MCF 10A (cell line): ENCODE results near the gene ZNF567. TPM values are rescaled to one million over a fixed set of nuclear protein-coding genes. Genes with fewer than 3 reads are reported as not detected.

ENCODE experiments used
- BruUV-seq: library from RNA; stranded (reverse); fragments of 400-500 nt; replicated peaks from 2 replicates; lab custom pipeline; 2021; lab: Mats Ljungman, UMichigan
- CTCF ChIA-PET: fragments of 300-600 bp; sonication (Branson Sonifier 250); formaldehyde crosslinking; extraction: SDS; loops from one replicate; lab custom pipeline; 2021; ENCODE audit warnings: antibody characterized with exemption, inconsistent platforms; lab: Yijun Ruan, JAX
- POLR2A ChIA-PET: fragments of 300-600, 350-650 bp; sonication (Branson Sonifier 250); formaldehyde crosslinking; extraction: SDS; loops from one replicate; lab custom pipeline; 2020; ENCODE audit warnings: antibody characterized with exemption, inconsistent platforms; lab: Yijun Ruan, JAX
- DNase-seq: peaks from one replicate; pipeline ENCODE4 v3.0.0-alpha.2; 2018; ENCODE audit not compliant: unreplicated experiment
- H3K27ac Mint-ChIP-seq: one replicate; pipeline ENCODE4 v1.8.0; 2022; ENCODE audit warnings: mild to moderate bottlenecking, low read depth, mixed read lengths; ENCODE audit not compliant: unreplicated experiment
- H3K27me3 Mint-ChIP-seq: one replicate; pipeline ENCODE4 v1.8.0; 2022; ENCODE audit warnings: mixed read lengths; ENCODE audit not compliant: insufficient read depth, unreplicated experiment
- H3K36me3 Mint-ChIP-seq: one replicate; pipeline ENCODE4 v1.8.0; 2022; ENCODE audit warnings: mild to moderate bottlenecking, moderate library complexity, mixed read lengths; ENCODE audit not compliant: insufficient read depth, unreplicated experiment
- H3K4me1 Mint-ChIP-seq: one replicate; pipeline ENCODE4 v1.8.0; 2022; ENCODE audit warnings: mixed read lengths; ENCODE audit not compliant: insufficient read depth, unreplicated experiment
- H3K4me3 Mint-ChIP-seq: one replicate; pipeline ENCODE4 v1.8.0; 2022; ENCODE audit warnings: mild to moderate bottlenecking, moderate library complexity, mixed read lengths; ENCODE audit not compliant: unreplicated experiment
- H3K9me3 Mint-ChIP-seq: one replicate; pipeline ENCODE4 v1.8.0; 2022; ENCODE audit warnings: mixed read lengths; ENCODE audit not compliant: unreplicated experiment
- intact Hi-C: fragments of 100-400 bp; cut with micrococcal nuclease; formaldehyde crosslinking; loops from 2 replicates; pipeline ENCODE4 v1.14.1; 2022
- total RNA-seq: library from RNA; stranded (reverse); gene quantifications from 2 replicates; pipeline ENCODE4 v1.2.3, GENCODE V29; 2022
- TF ChIP-seq, protein P1 (sequence below): fragments of 200-600 bp; IDR thresholded peaks from one replicate; pipeline ENCODE4 v1.8.0; 2022; ENCODE audit warnings: antibody characterized with exemption, mild to moderate bottlenecking; ENCODE audit not compliant: unreplicated experiment

The ZNF567 gene
- total RNA-seq, 1 experiment from 2014 or later: 6.6 TPM

DNA sequence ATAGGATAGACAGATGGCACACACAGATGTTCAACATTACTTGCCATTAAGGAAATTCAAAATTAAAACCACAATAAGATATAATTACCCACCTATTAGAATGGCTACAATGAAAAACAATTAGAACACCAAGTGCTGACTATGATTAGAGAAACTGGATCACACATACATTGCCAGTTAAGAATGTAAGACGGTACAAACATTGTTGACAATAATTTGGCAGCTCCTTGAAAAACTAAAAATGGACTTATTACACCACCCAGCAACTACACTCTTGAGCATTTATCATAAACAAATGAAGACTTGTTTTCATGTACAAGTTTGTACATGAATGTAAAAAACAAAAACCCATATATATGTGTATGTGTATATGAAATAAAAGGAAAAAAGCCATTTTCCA lies 34.5 kb upstream of the ZNF567 start:
- Mint-ChIP-seq H3K9me3 (peaks cover 25% of the 10 kb centered on the region), H3K4me3 (no peak overlapping the region), H3K36me3 (peaks cover 78% of the 10 kb centered on the region), H3K4me1 (no peaks in the 10 kb centered on the region), H3K27me3 (no peaks in the 10 kb centered on the region), H3K27ac (no peak overlapping the region)
- ChIA-PET POLR2A (no interaction called here), CTCF (no interaction called here)
- DNase-seq: no peak
- TF ChIP-seq, protein P1, sequence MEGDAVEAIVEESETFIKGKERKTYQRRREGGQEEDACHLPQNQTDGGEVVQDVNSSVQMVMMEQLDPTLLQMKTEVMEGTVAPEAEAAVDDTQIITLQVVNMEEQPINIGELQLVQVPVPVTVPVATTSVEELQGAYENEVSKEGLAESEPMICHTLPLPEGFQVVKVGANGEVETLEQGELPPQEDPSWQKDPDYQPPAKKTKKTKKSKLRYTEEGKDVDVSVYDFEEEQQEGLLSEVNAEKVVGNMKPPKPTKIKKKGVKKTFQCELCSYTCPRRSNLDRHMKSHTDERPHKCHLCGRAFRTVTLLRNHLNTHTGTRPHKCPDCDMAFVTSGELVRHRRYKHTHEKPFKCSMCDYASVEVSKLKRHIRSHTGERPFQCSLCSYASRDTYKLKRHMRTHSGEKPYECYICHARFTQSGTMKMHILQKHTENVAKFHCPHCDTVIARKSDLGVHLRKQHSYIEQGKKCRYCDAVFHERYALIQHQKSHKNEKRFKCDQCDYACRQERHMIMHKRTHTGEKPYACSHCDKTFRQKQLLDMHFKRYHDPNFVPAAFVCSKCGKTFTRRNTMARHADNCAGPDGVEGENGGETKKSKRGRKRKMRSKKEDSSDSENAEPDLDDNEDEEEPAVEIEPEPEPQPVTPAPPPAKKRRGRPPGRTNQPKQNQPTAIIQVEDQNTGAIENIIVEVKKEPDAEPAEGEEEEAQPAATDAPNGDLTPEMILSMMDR: no peak
- no TSS peak for BruUV-seq
- intact Hi-C loops: no loop called here

DNA sequence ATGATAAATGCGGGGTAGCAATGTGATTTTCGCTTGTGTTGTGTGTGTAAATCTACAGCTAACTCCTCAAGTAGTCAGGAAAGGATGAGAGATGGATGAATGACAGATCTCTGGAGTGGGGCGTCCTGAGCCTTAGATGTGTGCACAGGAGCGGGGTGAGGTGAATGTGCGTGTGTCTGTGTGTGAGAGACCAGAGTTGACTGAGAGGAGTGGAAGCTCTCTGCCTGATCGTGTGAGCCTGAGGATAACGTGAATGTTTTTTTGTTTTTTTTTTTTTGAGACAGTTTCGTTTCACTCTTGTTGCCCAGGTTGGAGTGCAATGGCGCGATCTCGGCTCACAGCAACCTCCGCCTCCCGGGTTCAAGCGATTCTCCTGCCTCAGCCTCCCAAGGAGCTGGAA lies 21.6 kb upstream of the ZNF567 start:
- H3K27ac Mint-ChIP-seq: peak overlapping the region; percentile 93
- DNase-seq: no peak
- no TSS peak for BruUV-seq
- no peaks in the 10 kb centered on the region for H3K27me3 Mint-ChIP-seq
- H3K4me1 Mint-ChIP-seq: peaks cover 6% of the 10 kb centered on the region
- H3K9me3 Mint-ChIP-seq: peaks cover 28% of the 10 kb centered on the region
- TF ChIP-seq, protein P1: no peak
- H3K4me3 Mint-ChIP-seq: peak overlapping the region; percentile 94
- peaks cover 28% of the 10 kb centered on the region for H3K36me3 Mint-ChIP-seq
- intact Hi-C loops: loop anchor here (1.0 to 10.0 kb wide), 4 partner anchors 21 to 549 kb away; partner anchors contain the start of genes ZNF260, ZNF383, ZNF529 and ZNF567
- ChIA-PET CTCF (interaction anchor here (0.6 kb wide), 1 partner anchor 23 kb away, joined by 3 read pairs; no protein-coding TSS in a partner anchor), POLR2A (interaction anchor here (1.5 to 3.8 kb wide), 6 partner anchors 21 to 184 kb away, joined by 7 to 41 read pairs (median 14); partner anchors contain the start of genes ZNF260, ZNF345, ZNF529 and ZNF566)

DNA sequence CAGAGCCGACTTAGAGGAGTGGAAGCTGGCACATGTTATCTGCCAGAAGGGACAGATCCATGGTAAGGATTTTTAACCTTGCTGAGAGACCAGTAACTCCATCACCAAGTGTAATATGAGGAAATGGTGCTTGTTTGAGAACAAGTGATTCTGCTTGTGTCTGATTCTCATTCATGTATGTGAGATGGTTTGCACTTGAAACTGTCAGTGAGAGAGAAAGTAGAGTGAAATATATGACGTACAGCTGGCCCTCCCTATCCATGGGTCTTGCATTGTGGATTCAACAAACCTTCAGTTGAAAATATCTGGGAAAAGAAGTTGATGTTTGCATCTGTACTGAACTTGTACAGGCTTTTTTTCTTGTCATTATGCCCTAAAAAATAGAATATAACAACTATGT lies 18.8 kb upstream of the ZNF567 start:
- BruUV-seq: no TSS peak
- H3K36me3 Mint-ChIP-seq: peaks cover 18% of the 10 kb centered on the region
- H3K27ac Mint-ChIP-seq: no peak overlapping the region
- no peak overlapping the region for H3K4me3 Mint-ChIP-seq
- H3K27me3 Mint-ChIP-seq: no peaks in the 10 kb centered on the region
- TF ChIP-seq, protein P1: no peak
- H3K9me3 Mint-ChIP-seq: peaks cover 21% of the 10 kb centered on the region
- no peak for DNase-seq
- CTCF ChIA-PET: no interaction called here
- POLR2A ChIA-PET: interaction anchor here (3.8 kb wide), 1 partner anchor 18 kb away, joined by 41 read pairs; the partner anchor contains the start of gene ZNF567
- peaks cover 6% of the 10 kb centered on the region for H3K4me1 Mint-ChIP-seq
- intact Hi-C loops: loop anchor here (10.0 kb wide), 3 partner anchors 94 to 546 kb away; partner anchors contain the start of genes ZNF260, ZNF383, ZNF529 and ZNF585B

DNA sequence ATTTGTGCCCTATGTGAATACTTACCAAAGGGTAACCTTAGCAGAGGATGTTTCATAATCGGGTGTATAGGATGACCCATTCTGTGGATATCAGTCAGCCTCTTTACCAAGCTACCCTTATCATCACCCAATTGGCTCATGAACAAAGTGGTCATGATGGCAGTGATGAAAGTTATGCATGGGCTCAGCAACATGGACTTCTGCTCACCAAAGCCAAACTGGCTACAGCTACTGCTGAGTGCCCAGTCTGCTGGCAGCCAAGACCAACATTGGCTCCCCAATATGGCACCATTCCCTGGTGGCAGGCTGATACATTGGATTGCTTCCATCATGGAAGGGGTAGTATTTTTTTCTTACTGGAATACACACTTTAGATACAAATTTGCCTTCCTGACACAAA lies 15.0 kb upstream of the ZNF567 start:
- no peak for DNase-seq
- intact Hi-C loops: no loop called here
- TF ChIP-seq, protein P1: no peak
- H3K4me1 Mint-ChIP-seq: no peaks in the 10 kb centered on the region
- ChIA-PET POLR2A (interaction anchor here (0.8 to 1.0 kb wide), 2 partner anchors 14 to 301 kb away, joined by 4 to 5 read pairs; no protein-coding TSS in a partner anchor), CTCF (interaction anchor here (0.6 kb wide), 1 partner anchor 10 kb away, joined by 3 read pairs; no protein-coding TSS in a partner anchor)
- H3K9me3 Mint-ChIP-seq: peaks cover 14% of the 10 kb centered on the region
- no peaks in the 10 kb centered on the region for H3K36me3 Mint-ChIP-seq
- H3K27me3 Mint-ChIP-seq: no peaks in the 10 kb centered on the region
- H3K27ac Mint-ChIP-seq: no peak overlapping the region
- H3K4me3 Mint-ChIP-seq: no peak overlapping the region
- no TSS peak for BruUV-seq
